H9 (cell line): ENCODE results near the gene HADH. TPM values are rescaled to one million over a fixed set of nuclear protein-coding genes. Genes with fewer than 3 reads are reported as not detected.

Source experiments
- DNase-seq: peaks from one replicate; pipeline ENCODE4 v3.0.0-alpha.2; 2017
- H2AFZ ChIP-seq: one replicate; pipeline ENCODE4 v1.6.1; 2013; ENCODE audit warnings: mild to moderate bottlenecking, low read length, control low read depth, moderate library complexity
- H2AK5ac ChIP-seq: 2 replicates; pipeline ENCODE4 v1.6.1; 2013; ENCODE audit warnings: low read length, control low read depth, mixed read lengths; ENCODE audit not compliant: insufficient read length
- H2BK120ac ChIP-seq: one replicate; pipeline ENCODE4 v1.6.1; 2013; ENCODE audit warnings: low read depth, mild to moderate bottlenecking, low read length, control low read depth, inconsistent platforms; ENCODE audit not compliant: poor library complexity, severe bottlenecking
- H2BK12ac ChIP-seq: 2 replicates; pipeline ENCODE4 v1.6.1; 2013; ENCODE audit warnings: low read length, control low read depth, mixed read lengths, low read depth; ENCODE audit not compliant: insufficient read length
- H2BK15ac ChIP-seq: 2 replicates; pipeline ENCODE4 v1.6.1; 2013; ENCODE audit warnings: low read depth, low read length, control low read depth
- H2BK20ac ChIP-seq: one replicate; pipeline ENCODE4 v1.6.1; 2013; ENCODE audit warnings: low read depth, mild to moderate bottlenecking, low read length, control low read depth, inconsistent platforms; ENCODE audit not compliant: poor library complexity, severe bottlenecking
- H2BK5ac ChIP-seq: 2 replicates; pipeline ENCODE4 v1.6.1; 2013; ENCODE audit warnings: low read length, control low read depth, mixed read lengths; ENCODE audit not compliant: insufficient read length
- H3K14ac ChIP-seq: 2 replicates; pipeline ENCODE4 v1.6.1; 2013; ENCODE audit warnings: low read length, control low read depth; ENCODE audit not compliant: insufficient read depth
- H3K18ac ChIP-seq: 2 replicates; pipeline ENCODE4 v1.6.1; 2013; ENCODE audit warnings: low read depth, mild to moderate bottlenecking, mixed read lengths, low read length, control low read depth; ENCODE audit not compliant: insufficient read length
- H3K23ac ChIP-seq: 2 replicates; pipeline ENCODE4 v1.6.1; 2013; ENCODE audit warnings: low read length, control low read depth, mixed read lengths, low read depth; ENCODE audit not compliant: insufficient read length
- H3K23me2 ChIP-seq: 2 replicates; pipeline ENCODE4 v1.6.1; 2013; ENCODE audit warnings: low read depth, mild to moderate bottlenecking, mixed read lengths, low read length, control low read depth; ENCODE audit not compliant: insufficient read length, poor library complexity, severe bottlenecking
- H3K27ac ChIP-seq: 2 replicates; pipeline ENCODE4 v1.5.1; 2013; ENCODE audit warnings: low read length, control low read depth, mixed read lengths, low read depth; ENCODE audit not compliant: insufficient read length
- H3K27me3 ChIP-seq: 2 replicates; pipeline ENCODE4 v1.6.1; 2013; ENCODE audit warnings: low read length, control low read depth, inconsistent platforms; ENCODE audit not compliant: insufficient read depth
- H3K4ac ChIP-seq: 2 replicates; pipeline ENCODE4 v1.6.1; 2013; ENCODE audit warnings: low read depth, mild to moderate bottlenecking, control low read depth, inconsistent platforms, low read length, moderate library complexity
- H3K4me1 ChIP-seq: 2 replicates; pipeline ENCODE4 v1.6.1; 2013; ENCODE audit warnings: low read length, control low read depth, inconsistent platforms; ENCODE audit not compliant: insufficient read depth
- H3K4me2 ChIP-seq: 2 replicates; pipeline ENCODE4 v1.6.1; 2013; ENCODE audit warnings: low read length, control low read depth, mixed read lengths; ENCODE audit not compliant: insufficient read length, insufficient read depth
- H3K56ac ChIP-seq: 2 replicates; pipeline ENCODE4 v1.6.1; 2013; ENCODE audit warnings: low read depth, mild to moderate bottlenecking, mixed read lengths, low read length, control low read depth; ENCODE audit not compliant: insufficient read length
- H3K79me1 ChIP-seq: 2 replicates; pipeline ENCODE4 v1.6.1; 2013; ENCODE audit warnings: low read depth, mild to moderate bottlenecking, moderate library complexity, low read length, control low read depth, inconsistent platforms; ENCODE audit not compliant: insufficient read depth, poor library complexity, severe bottlenecking
- H3K79me2 ChIP-seq: 2 replicates; pipeline ENCODE4 v1.6.1; 2013; ENCODE audit warnings: low read length, control low read depth, inconsistent platforms; ENCODE audit not compliant: insufficient read depth
- H3K9ac ChIP-seq: 2 replicates; pipeline ENCODE4 v1.6.1; 2013; ENCODE audit warnings: low read length, control low read depth, mixed read lengths; ENCODE audit not compliant: insufficient read length; ENCODE audit errors: extremely low read depth
- H3K9me3 ChIP-seq: one replicate; pipeline ENCODE4 v1.6.1; 2013; ENCODE audit warnings: low read depth, low read length, inconsistent platforms; ENCODE audit not compliant: control insufficient read depth
- H3T11ph ChIP-seq: one replicate; pipeline ENCODE4 v1.6.1; 2013; ENCODE audit warnings: mild to moderate bottlenecking, low read length, control low read depth, inconsistent platforms
- H4K20me1 ChIP-seq: one replicate; pipeline ENCODE4 v1.6.1; 2013; ENCODE audit not compliant: control insufficient read depth, insufficient read length, insufficient read depth
- H4K5ac ChIP-seq: 2 replicates; pipeline ENCODE4 v1.6.1; 2013; ENCODE audit warnings: low read depth, mild to moderate bottlenecking, mixed read lengths, low read length, control low read depth; ENCODE audit not compliant: insufficient read length
- H4K8ac ChIP-seq: replicated peaks from 2 replicates; pipeline ENCODE4 v1.6.1; 2013; ENCODE audit warnings: low read length, control low read depth, mixed read lengths, low read depth; ENCODE audit not compliant: insufficient read length
- H4K91ac ChIP-seq: 2 replicates; pipeline ENCODE4 v1.6.1; 2013; ENCODE audit warnings: low read depth, mild to moderate bottlenecking, moderate library complexity, mixed read lengths, low read length, control low read depth; ENCODE audit not compliant: insufficient read length
- H3K27ac Mint-ChIP-seq, 3 experiments: 2 replicates in 2 of 3; 3 replicates in 1 of 3; pipeline ENCODE4 v1.8.0; 2020 to 2021; ENCODE audit warnings: mixed read lengths in 3 of 3, mild to moderate bottlenecking in 1 of 3, moderate library complexity in 1 of 3
- H3K27me3 Mint-ChIP-seq: 2 replicates; pipeline ENCODE4 v1.8.0; 2021; ENCODE audit warnings: low read depth, mild to moderate bottlenecking, moderate library complexity, mixed read lengths
- H3K36me3 Mint-ChIP-seq, 3 experiments: 2 replicates in 2 of 3; 3 replicates in 1 of 3; pipeline ENCODE4 v1.8.0; 2020 to 2021; ENCODE audit warnings: low read depth in 3 of 3, mixed read lengths in 3 of 3; ENCODE audit not compliant: insufficient read depth in 1 of 3
- H3K4me1 Mint-ChIP-seq, 2 experiments: 2 replicates each; pipeline ENCODE4 v1.8.0; 2020; ENCODE audit warnings: mixed read lengths in 2 of 2
- H3K4me3 Mint-ChIP-seq, 2 experiments: 2 replicates in 1 of 2; 3 replicates in 1 of 2; pipeline ENCODE4 v1.8.0; 2020 to 2021; ENCODE audit warnings: mild to moderate bottlenecking in 2 of 2, mixed read lengths in 2 of 2, moderate library complexity in 1 of 2
- H3K9me3 Mint-ChIP-seq, 2 experiments: 2 replicates in 1 of 2; 3 replicates in 1 of 2; pipeline ENCODE4 v1.8.0; 2020; ENCODE audit warnings: mild to moderate bottlenecking in 2 of 2, mixed read lengths in 2 of 2, moderate library complexity in 1 of 2
- WGBS: extraction: QIAGEN DNeasy Blood & Tissue Kit; methylation state at CpG from one replicate; pipeline ENCODE4 v1.1.7; 2013; ENCODE audit warnings: missing lambda C conversion rate, low lambda C conversion rate, mixed read lengths; ENCODE audit not compliant: insufficient read length; ENCODE audit errors: extremely low coverage; 5-methylcytosine and 5-hydroxymethylcytosine counted together
- total RNA-seq: library from RNA; stranded (reverse); gene quantifications from 2 replicates; pipeline ENCODE4 v1.2.1, GENCODE V29; 2021
- TF ChIP-seq, protein P1 (sequence below): fragments of 200-600 bp; sonication (generic); conservative IDR thresholded peaks from 3 replicates; pipeline ENCODE4 v1.8.0; 2021; ENCODE audit warnings: antibody characterized with exemption, mild to moderate bottlenecking

The HADH gene
- total RNA-seq, 1 experiment from 2014 or later = 44.4 TPM

DNA sequence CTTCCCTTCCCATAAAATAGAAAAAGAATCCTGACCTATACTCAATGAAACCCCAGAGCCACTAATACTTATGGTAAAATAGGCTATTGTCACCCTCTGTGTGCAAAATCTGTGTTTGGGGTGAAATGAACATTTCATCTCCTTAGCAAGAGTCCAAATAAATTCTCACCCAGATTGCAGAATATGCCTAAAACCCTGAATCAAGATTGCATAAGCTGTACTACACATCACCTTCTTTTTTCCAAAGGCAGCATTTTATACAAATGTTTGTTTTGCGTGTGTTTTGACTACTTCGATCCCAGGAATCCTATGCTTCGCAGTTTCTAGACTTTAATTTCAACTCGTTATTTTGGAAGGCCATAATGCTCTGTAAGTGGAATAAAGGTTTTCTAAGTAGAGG is 12.2 kb upstream of the HADH start:
- H3K79me2 ChIP-seq = no peaks in the 10 kb centered on the region
- H3K27ac Mint-ChIP-seq = no peak overlapping the region
- H2AK5ac ChIP-seq = no peak overlapping the region
- H3K27me3 Mint-ChIP-seq = no peaks in the 10 kb centered on the region; the same call in 1 of the 2 replicates
- H3K4me3 Mint-ChIP-seq = no peak overlapping the region
- H3K18ac ChIP-seq = no peak overlapping the region
- H3K79me1 ChIP-seq = no peaks in the 10 kb centered on the region
- no peak overlapping the region for H3K23ac ChIP-seq
- TF ChIP-seq, protein P1, sequence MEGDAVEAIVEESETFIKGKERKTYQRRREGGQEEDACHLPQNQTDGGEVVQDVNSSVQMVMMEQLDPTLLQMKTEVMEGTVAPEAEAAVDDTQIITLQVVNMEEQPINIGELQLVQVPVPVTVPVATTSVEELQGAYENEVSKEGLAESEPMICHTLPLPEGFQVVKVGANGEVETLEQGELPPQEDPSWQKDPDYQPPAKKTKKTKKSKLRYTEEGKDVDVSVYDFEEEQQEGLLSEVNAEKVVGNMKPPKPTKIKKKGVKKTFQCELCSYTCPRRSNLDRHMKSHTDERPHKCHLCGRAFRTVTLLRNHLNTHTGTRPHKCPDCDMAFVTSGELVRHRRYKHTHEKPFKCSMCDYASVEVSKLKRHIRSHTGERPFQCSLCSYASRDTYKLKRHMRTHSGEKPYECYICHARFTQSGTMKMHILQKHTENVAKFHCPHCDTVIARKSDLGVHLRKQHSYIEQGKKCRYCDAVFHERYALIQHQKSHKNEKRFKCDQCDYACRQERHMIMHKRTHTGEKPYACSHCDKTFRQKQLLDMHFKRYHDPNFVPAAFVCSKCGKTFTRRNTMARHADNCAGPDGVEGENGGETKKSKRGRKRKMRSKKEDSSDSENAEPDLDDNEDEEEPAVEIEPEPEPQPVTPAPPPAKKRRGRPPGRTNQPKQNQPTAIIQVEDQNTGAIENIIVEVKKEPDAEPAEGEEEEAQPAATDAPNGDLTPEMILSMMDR = no peak
- H3K27ac ChIP-seq = no peak overlapping the region
- H3K23me2 ChIP-seq = no peaks in the 10 kb centered on the region
- no peak overlapping the region for H3K4ac ChIP-seq
- no peaks in the 10 kb centered on the region for H3K4me1 ChIP-seq
- H4K20me1 ChIP-seq = no peaks in the 10 kb centered on the region
- H3K56ac ChIP-seq = no peak overlapping the region
- no peaks in the 10 kb centered on the region for H3K27me3 ChIP-seq
- no peak overlapping the region for H2BK120ac ChIP-seq
- no peak overlapping the region for H3K9ac ChIP-seq
- H3K14ac ChIP-seq = no peak overlapping the region
- H2BK12ac ChIP-seq = no peak overlapping the region
- H4K8ac ChIP-seq = no peak overlapping the region
- H2AFZ ChIP-seq = no peak overlapping the region
- H4K5ac ChIP-seq = no peak overlapping the region
- H2BK20ac ChIP-seq = no peak overlapping the region
- H4K91ac ChIP-seq = no peak overlapping the region
- no peak overlapping the region for H3T11ph ChIP-seq
- H2BK15ac ChIP-seq = no peak overlapping the region
- no peaks in the 10 kb centered on the region for H3K9me3 ChIP-seq
- no peaks in the 10 kb centered on the region for H3K4me1 Mint-ChIP-seq
- 0 out of 7 replicates have a peak, but pooled peaks cover 0 to 3% (median 0%) of the 10 kb centered on the region in 3 experiments for H3K36me3 Mint-ChIP-seq
- peaks cover 2 to 4% of the 10 kb centered on the region in 2 experiments; a peak in 4 of 5 replicates for H3K9me3 Mint-ChIP-seq
- no peak for DNase-seq
- no CpG with 5 or more reads among the region's 4 CpGs for WGBS
- H3K4me2 ChIP-seq = no peak overlapping the region
- no peak overlapping the region for H2BK5ac ChIP-seq
